H1 (cell line): ENCODE measurements around the gene GPBP1L1.

Experiments
- CEBPB ChIP-seq: IDR thresholded peaks from 2 replicates; pipeline ENCODE4 v1.6.1; 2012; ENCODE audit warnings: low read depth, low read length
- CTCF ChIP-seq, 3 experiments: IDR thresholded peaks; 1 replicate in 2 of 3; 2 replicates in 1 of 3; pipeline versions ENCODE4 v1.5.1 to v1.6.1; 2011; ENCODE audit warnings: low read length in 3 of 3, mild to moderate bottlenecking in 3 of 3, inconsistent platforms in 2 of 3, low read depth in 1 of 3, moderate library complexity in 1 of 3; ENCODE audit not compliant: insufficient read depth in 1 of 3; ENCODE audit errors: control extremely low read depth in 1 of 3
- POLR2A ChIP-seq, 2 experiments: IDR thresholded peaks; 1 replicate in 1 of 2; 2 replicates in 1 of 2; pipeline ENCODE4 v1.6.1; 2011; ENCODE audit warnings: low read depth in 2 of 2, low read length in 2 of 2, mild to moderate bottlenecking in 2 of 2; ENCODE audit errors: control extremely low read depth in 1 of 2
- RFX5 ChIP-seq: IDR thresholded peaks from 2 replicates; pipeline ENCODE4 v1.6.1; 2011; ENCODE audit warnings: low read depth, low read length, improper control_type of control experiment, borderline replicate concordance

- TF ChIP-seq RFX5, result no peak
- TF ChIP-seq POLR2A (IDR thresholded peaks at IDR 0.05; ENCODE audit: control extremely low read depth in 1 of 2, low read depth in 2 of 2, low read length in 2 of 2), result no peak
- TF ChIP-seq CTCF (IDR thresholded peaks at IDR 0.05; ENCODE audit: control extremely low read depth in 1 of 3, insufficient read depth in 1 of 3, low read depth in 1 of 3, low read length in 3 of 3), result no peak
- TF ChIP-seq CEBPB, result no peak
Observed at GRCh38 chr1:45694823-45695222, 8.5 kb upstream of the GPBP1L1 start.
